HG03457 (cell line): ENCODE data around the gene SP4.
A peak's percentile ranks its signal among the peaks of the same experiment; 100 is the strongest.

Experiments used
- ATAC-seq: cut with Tn5 transposase; IDR thresholded peaks from one replicate; pipeline ENCODE4 v1.9.1; 2021; ENCODE audit warnings: moderate number of reproducible peaks; ENCODE audit not compliant: unreplicated experiment

Gene SP4

GRCh38 chr7:21427871-21428658, at the start of gene SP4:
Gene SP4, plus strand, starts transcription at chr7:21428083. Its CDS starts 169 bp downstream, at chr7:21428252.
- ATAC-seq: peak; percentile 64

- peak; percentile 83 for ATAC-seq
Measured at GRCh38 chr7:21383227-21384220, 44.4 kb upstream of the SP4 start.

- ATAC-seq: no peak
Measured at GRCh38 chr7:21393937-21394336, 33.9 kb upstream of the SP4 start.

GRCh38 chr7:21401944-21402343, 25.9 kb upstream of the SP4 start:
- ATAC-seq: no peak

- no peak for ATAC-seq
Measured at GRCh38 chr7:21407796-21408480, 19.9 kb upstream of the SP4 start.

GRCh38 chr7:21408481-21408820, 19.4 kb upstream of the SP4 start:
- ATAC-seq: no peak

- no peak for ATAC-seq
Measured at GRCh38 chr7:21412410-21412851, 15.5 kb upstream of the SP4 start.

- ATAC-seq: no peak
Measured at GRCh38 chr7:21412957-21413356, 14.9 kb upstream of the SP4 start.

- ATAC-seq: no peak
Measured at GRCh38 chr7:21413502-21413901, 14.4 kb upstream of the SP4 start.

GRCh38 chr7:21414795-21415393, 13.0 kb upstream of the SP4 start:
- ATAC-seq: no peak

GRCh38 chr7:21417647-21418046, 10.2 kb upstream of the SP4 start:
- no peak for ATAC-seq

- ATAC-seq: no peak
Measured at GRCh38 chr7:21422751-21423150, 5.1 kb upstream of the SP4 start.

- ATAC-seq: no peak
Measured at GRCh38 chr7:21425290-21425689, 2.6 kb upstream of the SP4 start.

- no peak for ATAC-seq
Measured at GRCh38 chr7:21426286-21427181, 1.3 kb upstream of the SP4 start.

- peak; percentile 80 for ATAC-seq
Measured at GRCh38 chr7:21427182-21427870, 557 bp upstream of the SP4 start.

- ATAC-seq: no peak
Measured at GRCh38 chr7:21428659-21428941, 717 bp downstream of the SP4 start.

- ATAC-seq: no peak
Measured at GRCh38 chr7:21429021-21429420, 1.1 kb downstream of the SP4 start.

GRCh38 chr7:21429786-21430574, 2.1 kb downstream of the SP4 start:
- ATAC-seq: no peak

- ATAC-seq: no peak
Measured at GRCh38 chr7:21430575-21430954, 2.7 kb downstream of the SP4 start.
